CD4-positive, alpha-beta T cell (primary cell): Measurements from ENCODE around the gene FRG2B. TPM values are rescaled to one million over a fixed set of nuclear protein-coding genes. Genes with fewer than 3 reads are reported as not detected.

Experiments used
- total RNA-seq, 174 experiments: library from RNA in 2 of 174; stranded (reverse) in 2 of 174; gene quantifications; one replicate each; pipeline ENCODE4 v1.2.3 and lab custom pipeline; 2021 to 2026

FRG2B gene
- total RNA-seq, 2 experiments from 2014 or later: not detected

Other genes with a start within 250 kb of the FRG2B start
- 1 to 10 TPM; 1.9 to 2.6 TPM for gene PAOX, start 247.5 kb downstream of the FRG2B start, total RNA-seq
- 10 to 100 TPM; 28.5 to 34.9 TPM for gene MTG1, start 232.6 kb downstream of the FRG2B start, total RNA-seq
- gene SPRN, start 202.2 kb downstream of the FRG2B start, total RNA-seq: not detected
- 1 to 10 TPM; 5.0 to 5.2 TPM for gene SCART1, start 172.8 kb downstream of the FRG2B start, total RNA-seq
- 1 to 10 TPM; 1.6 to 2.0 TPM for gene CYP2E1, start 99.4 kb downstream of the FRG2B start, total RNA-seq
- under 1 TPM; 0.30 to 0.42 TPM for gene SYCE1, start 61.2 kb downstream of the FRG2B start, total RNA-seq